GM08714 (cell line): ENCODE data around the gene MAP4K3.

Experiments
- H3K4me3 ChIP-seq: fragments of 200-500 bp; sonication (Bioruptor generic); 2 replicates; pipeline ENCODE4 v1.5.1; 2014; ENCODE audit warnings: mild to moderate bottlenecking, low read length, inconsistent platforms
- ZNF274 ChIP-seq: IDR thresholded peaks from 2 replicates; pipeline ENCODE4 v1.6.1; 2012; ENCODE audit warnings: mild to moderate bottlenecking, low read depth, low read length

MAP4K3 gene

DNA sequence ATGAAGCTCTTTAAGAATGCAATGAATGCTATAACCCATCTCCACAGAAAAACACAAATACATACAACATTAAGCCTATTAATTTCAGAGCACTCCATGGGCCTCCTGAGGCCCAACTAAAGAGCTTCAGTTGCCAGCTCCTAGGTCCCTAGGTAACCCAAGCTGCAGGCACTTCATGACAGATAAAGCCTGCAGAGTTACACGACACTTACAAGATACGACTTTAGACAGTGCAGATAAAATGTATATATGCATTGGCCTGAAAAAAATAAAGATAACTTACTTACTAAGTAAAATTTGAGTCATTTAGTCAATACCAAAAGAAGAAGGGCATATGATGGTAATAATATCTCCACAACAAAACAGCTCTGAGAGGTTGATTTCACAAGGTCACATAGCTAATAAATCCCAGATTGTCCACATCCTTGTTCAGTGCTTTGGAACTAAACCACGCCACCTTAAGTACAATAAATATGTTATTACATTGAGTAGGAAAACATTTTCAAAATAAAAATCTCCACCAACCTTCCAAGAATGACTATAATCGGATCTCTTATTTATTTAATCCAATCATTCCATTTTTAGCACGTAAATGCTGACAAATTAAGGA, 3.4 kb downstream of the MAP4K3 start:
- TF ChIP-seq ZNF274: no peak
- no peak overlapping the region for H3K4me3 ChIP-seq

DNA sequence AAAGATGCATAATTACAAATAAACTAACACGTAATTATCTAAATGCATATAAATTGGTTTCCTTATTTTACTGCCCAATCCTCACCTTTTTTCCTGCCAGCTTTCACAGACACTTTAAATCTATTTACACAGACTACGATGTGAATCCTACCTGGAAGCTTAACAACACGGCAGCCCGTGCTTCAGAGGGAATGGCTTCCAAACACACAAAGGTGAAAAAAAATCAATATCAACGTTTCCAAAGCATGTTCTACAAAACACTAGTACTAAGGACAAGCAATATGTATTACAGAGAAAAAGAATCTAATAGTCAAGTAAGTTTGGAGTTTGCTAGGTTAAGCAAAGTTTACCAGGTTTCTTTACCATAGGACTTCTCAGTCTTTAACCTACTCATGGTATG, 4.4 kb downstream of the MAP4K3 start:
- no peak for TF ChIP-seq ZNF274

GRCh38 chr2:39431592-39432316, 5.3 kb downstream of the MAP4K3 start:
- no peak for TF ChIP-seq ZNF274
- no peak overlapping the region for H3K4me3 ChIP-seq

More for the DNA sequence above, 4.4 kb downstream of the MAP4K3 start:
- H3K4me3 ChIP-seq: no peak overlapping the region

DNA sequence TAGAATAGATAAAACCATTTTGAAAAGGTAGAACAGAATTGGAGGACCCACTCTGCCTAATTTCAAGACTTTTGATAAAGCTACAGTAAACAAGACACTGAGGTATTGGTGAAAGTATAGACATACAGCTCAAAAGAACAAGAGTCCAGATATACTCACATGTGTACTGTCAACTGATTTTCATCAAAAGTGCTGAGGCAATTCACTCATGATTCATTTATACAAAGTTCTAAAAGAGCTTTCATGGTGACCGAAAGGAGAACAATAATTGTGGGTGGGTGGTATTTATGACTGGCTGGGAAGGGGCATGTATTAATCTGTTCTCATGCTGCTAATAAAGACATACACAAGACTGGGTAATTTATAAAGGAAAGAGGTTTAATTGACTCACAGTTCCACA, 7.3 kb downstream of the MAP4K3 start:
- TF ChIP-seq ZNF274: no peak
- H3K4me3 ChIP-seq: no peak overlapping the region

DNA sequence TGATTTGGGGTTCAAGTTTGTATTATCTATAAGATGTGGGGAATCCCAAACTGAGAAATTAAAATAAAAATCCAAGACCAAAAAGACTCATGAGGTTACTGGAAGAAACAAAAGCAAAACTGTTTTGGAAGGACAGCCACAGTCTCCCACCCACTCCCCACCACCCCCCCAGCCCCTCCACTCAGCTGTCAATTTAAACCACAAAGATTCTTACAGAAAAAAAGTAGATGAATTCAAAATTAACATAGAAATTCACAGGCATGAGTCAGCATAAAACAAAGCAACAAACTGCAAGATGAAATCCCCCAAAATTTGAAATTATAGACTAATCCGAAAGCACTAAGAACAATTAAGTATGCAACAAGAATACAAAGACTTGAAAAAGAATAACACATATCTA, 12.1 kb downstream of the MAP4K3 start:
- TF ChIP-seq ZNF274: no peak
- no peak overlapping the region for H3K4me3 ChIP-seq

DNA sequence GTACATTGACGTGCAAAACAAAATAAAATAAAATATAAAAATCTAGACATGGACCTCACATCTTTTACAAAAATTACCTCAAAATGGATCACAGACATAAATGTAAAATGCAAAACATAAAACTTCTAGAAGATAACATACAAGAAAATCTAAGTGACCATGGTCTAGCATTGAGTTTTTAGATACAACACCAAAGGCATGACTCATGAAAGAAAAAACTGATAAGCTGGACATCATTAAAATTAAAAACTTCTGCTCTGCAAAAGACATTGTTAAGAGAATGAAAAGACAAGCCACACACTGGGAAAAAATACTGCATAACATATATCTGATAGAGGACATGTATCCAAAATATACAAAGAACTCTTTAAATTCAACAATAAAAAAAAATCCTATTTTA, 14.4 kb downstream of the MAP4K3 start:
- TF ChIP-seq ZNF274: no peak
- no peak overlapping the region for H3K4me3 ChIP-seq

DNA sequence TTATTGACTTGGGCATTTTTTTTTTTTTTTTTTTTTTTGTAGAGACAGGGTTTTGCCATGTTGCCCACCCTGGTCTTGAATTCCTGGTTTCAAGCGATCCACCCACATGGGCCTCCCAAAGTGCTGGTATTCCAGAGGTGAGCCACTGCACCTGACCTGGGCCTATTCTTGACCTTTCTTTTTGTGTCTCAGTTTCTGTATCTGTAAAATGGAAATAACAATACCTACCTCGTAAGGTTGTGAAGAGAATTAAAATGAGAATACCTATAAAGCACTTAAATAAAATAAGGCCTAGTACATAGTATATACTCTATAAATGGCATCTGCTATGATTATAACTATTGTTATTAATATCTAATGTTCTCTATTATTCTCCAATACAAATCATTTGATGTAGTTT, 15.7 kb downstream of the MAP4K3 start:
- H3K4me3 ChIP-seq: no peak overlapping the region
- no peak for TF ChIP-seq ZNF274

GRCh38 chr2:39419282-39420223, 17.5 kb downstream of the MAP4K3 start:
- H3K4me3 ChIP-seq: no peak overlapping the region
- TF ChIP-seq ZNF274: no peak

DNA sequence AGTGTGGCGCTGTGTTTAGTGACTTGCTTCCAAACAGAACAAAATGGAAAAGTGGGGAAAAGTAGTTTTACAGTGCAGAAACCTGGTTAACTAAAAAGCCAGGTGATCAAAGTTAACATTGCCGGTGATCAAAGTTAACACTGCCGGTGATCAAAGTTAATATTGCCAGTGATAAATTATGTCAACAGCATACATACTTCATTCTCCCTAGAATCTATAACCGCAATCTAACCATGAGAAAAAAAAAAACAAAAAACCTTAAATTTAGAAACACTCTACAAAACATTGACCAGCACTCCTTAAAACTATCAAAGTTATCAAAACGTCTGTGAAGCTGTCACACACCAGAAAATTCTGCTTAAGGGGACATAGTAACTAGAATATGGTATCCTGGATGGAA, 18.6 kb downstream of the MAP4K3 start:
- no peak for TF ChIP-seq ZNF274
- no peak overlapping the region for H3K4me3 ChIP-seq

DNA sequence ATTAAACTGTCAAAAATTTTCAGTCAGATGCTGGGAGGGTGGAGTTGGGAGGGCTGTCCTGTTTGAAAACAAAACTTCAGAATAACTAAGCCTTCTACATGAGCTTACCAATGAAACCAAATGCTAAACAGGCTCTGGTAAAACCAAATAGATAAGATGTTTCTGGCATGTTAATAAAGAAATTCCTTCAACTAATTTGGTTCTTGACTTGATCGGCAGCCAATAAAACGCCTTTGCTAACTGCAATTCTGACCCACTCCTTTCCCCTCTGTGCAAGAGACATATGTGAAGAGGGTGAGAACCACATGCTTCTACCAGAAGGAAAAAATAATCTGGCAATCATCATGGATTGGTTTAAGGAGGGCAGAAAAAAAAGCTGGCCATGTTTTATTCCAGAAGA, 20.9 kb downstream of the MAP4K3 start:
- TF ChIP-seq ZNF274: no peak

GRCh38 chr2:39413063-39413737, 23.9 kb downstream of the MAP4K3 start:
- H3K4me3 ChIP-seq: no peak overlapping the region
- TF ChIP-seq ZNF274: no peak

More for the DNA sequence above, 20.9 kb downstream of the MAP4K3 start:
- H3K4me3 ChIP-seq: no peak overlapping the region

- H3K4me3 ChIP-seq: no peak overlapping the region
- no peak for TF ChIP-seq ZNF274
These were observed 25.7 kb downstream of the MAP4K3 start for GRCh38 chr2:39411181-39411944.

DNA sequence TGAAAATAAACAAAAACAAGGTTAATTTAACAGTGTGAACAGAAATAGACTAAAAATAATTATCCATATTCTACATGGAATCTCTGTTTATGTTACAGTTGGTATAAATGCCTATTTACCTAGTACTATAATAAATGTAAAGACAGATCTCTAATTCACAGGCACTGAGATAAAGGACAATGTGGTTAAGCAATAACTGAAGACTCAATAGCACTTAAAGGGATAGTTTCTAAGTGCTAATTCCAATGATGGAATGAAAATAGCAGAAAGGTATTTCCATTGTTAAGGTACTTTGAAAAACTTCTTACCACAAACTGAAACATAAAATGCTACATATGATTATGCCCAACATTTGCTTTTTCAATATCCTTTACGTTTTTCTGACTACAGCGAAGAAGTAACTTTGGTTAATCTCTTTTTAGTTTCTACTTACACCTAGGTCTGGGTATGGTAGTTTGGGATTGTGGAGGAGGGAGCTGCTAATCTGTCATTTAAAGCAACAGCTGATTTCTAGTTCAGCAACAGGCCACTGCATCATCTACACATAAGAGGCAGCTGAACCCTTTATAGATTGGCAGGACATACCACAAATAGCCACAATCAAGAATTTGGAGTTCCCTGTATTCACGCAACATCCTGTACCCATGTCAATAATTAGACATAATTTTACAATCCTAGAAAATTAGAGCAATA, 27.2 kb downstream of the MAP4K3 start:
- no peak for TF ChIP-seq ZNF274
- H3K4me3 ChIP-seq: no peak overlapping the region
